ENCODE measurements around the gene ALX4.

ALX4 gene

GRCh38 chr11:44344423-44344820 is 34.5 kb upstream of the ALX4 start:
- DNase-seq (ENCODE audit: insufficient read length, low spot score) (no peak), FAIRE-seq (no peak)
- no peak for TF ChIP-seq CTCF (IDR thresholded peaks at IDR 0.05; ENCODE audit: insufficient read depth, missing control alignments)

- no peak for DNase-seq (ENCODE audit: insufficient read length, low spot score)
- no peak for TF ChIP-seq CTCF (IDR thresholded peaks at IDR 0.05; ENCODE audit: insufficient read depth, missing control alignments)
- FAIRE-seq = no peak
Measured at GRCh38 chr11:44343778-44344422, 34.0 kb upstream of the ALX4 start.

- FAIRE-seq = no peak
- no peak for TF ChIP-seq CTCF (IDR thresholded peaks at IDR 0.05; ENCODE audit: insufficient read depth, missing control alignments)
- no peak for DNase-seq (ENCODE audit: insufficient read length, low spot score)
Measured at GRCh38 chr11:44342616-44343015, 32.7 kb upstream of the ALX4 start.

GRCh38 chr11:44340656-44341055 is 30.7 kb upstream of the ALX4 start:
- FAIRE-seq (no peak), DNase-seq (ENCODE audit: insufficient read length, low spot score) (no peak)
- no peak for TF ChIP-seq CTCF (IDR thresholded peaks at IDR 0.05; ENCODE audit: insufficient read depth, missing control alignments)

GRCh38 chr11:44339530-44339883 is 29.6 kb upstream of the ALX4 start:
- FAIRE-seq (no peak), DNase-seq (ENCODE audit: insufficient read length, low spot score) (no peak)
- TF ChIP-seq CTCF (IDR thresholded peaks at IDR 0.05; ENCODE audit: insufficient read depth, missing control alignments) = no peak

- no peak for TF ChIP-seq CTCF (IDR thresholded peaks at IDR 0.05; ENCODE audit: insufficient read depth, missing control alignments)
- DNase-seq (ENCODE audit: insufficient read length, low spot score) (no peak), FAIRE-seq (no peak)
Measured at GRCh38 chr11:44338698-44339529, 29.0 kb upstream of the ALX4 start.

GRCh38 chr11:44338026-44338425 is 28.1 kb upstream of the ALX4 start:
- FAIRE-seq (no peak), DNase-seq (ENCODE audit: insufficient read length, low spot score) (no peak)
- TF ChIP-seq CTCF (IDR thresholded peaks at IDR 0.05; ENCODE audit: insufficient read depth, missing control alignments) = no peak

Data from D721Med (cell line).